Upper lobe of left lung (tissue), 6 donors: ENCODE data around the gene DYRK1A. TPM values are rescaled to one million over a fixed set of nuclear protein-coding genes. Genes with fewer than 3 reads are reported as not detected.

ENCODE experiments used
- ATAC-seq, 2 donors: fragments of 200-7000 bp; cut with Tn5 transposase; one replicate each; pipeline ENCODE4 v1.9.1; 2022; ENCODE audit warnings: mild to moderate bottlenecking in 2 of 2, moderate library complexity in 2 of 2; ENCODE audit not compliant: low FRiP score in 2 of 2
- DNase-seq, 2 donors: peaks; one replicate each; pipeline ENCODE4 v3.0.0-alpha.2; 2019 to 2020
- H3K27ac ChIP-seq, 4 donors: fragments of 200-600 bp; sonication (generic); one replicate each; pipeline ENCODE4 v1.5.1; 2016 to 2019
- H3K27me3 ChIP-seq, 4 donors: fragments of 200-600 bp; sonication (generic); one replicate each; pipeline ENCODE4 v1.5.1; 2017 to 2019
- H3K36me3 ChIP-seq, 4 donors: fragments of 200-600 bp; sonication (generic); one replicate each; pipeline ENCODE4 v1.5.1; 2016 to 2019
- H3K4me1 ChIP-seq, 4 donors: fragments of 200-600 bp; sonication (generic); one replicate each; pipeline ENCODE4 v1.5.1; 2018 to 2019
- H3K4me3 ChIP-seq, 4 donors: fragments of 200-600 bp; sonication (generic); one replicate each; pipeline ENCODE4 v1.5.1; 2017 to 2019; ENCODE audit warnings: mild to moderate bottlenecking in 2 of 4, moderate library complexity in 1 of 4
- H3K9me3 ChIP-seq, 4 donors: fragments of 200-600 bp; sonication (generic); one replicate each; pipeline ENCODE4 v1.5.1; 2018 to 2019
- CTCF ChIP-seq, 6 experiments: fragments of 450-650 bp in 4 of 6; fragments of 200-600 bp in 2 of 6; sonication (generic) in 2 of 6; IDR thresholded peaks; one replicate each; pipeline ENCODE4 v1.5.1; 2016 to 2019; ENCODE audit warnings: antibody characterized with exemption in 6 of 6
- EP300 ChIP-seq, 4 donors: sonication (generic); formaldehyde crosslinking; IDR thresholded peaks; one replicate each; pipeline ENCODE4 v1.5.1; 2017; ENCODE audit warnings: antibody characterized with exemption in 4 of 4, control low read depth in 2 of 4
- POLR2A ChIP-seq, 4 donors: fragments of 450-650 bp; IDR thresholded peaks; one replicate each; pipeline ENCODE4 v1.5.1; 2016 to 2017; ENCODE audit warnings: antibody characterized with exemption in 4 of 4, mild to moderate bottlenecking in 2 of 4
- POLR2AphosphoS5 ChIP-seq, 2 donors: sonication (generic); formaldehyde crosslinking; IDR thresholded peaks; one replicate each; pipeline ENCODE4 v1.5.1; 2017; ENCODE audit warnings: antibody characterized with exemption in 2 of 2
- WGBS, 2 donors: methylation state at CpG; one replicate each; pipeline ENCODE4 v1.1.5; 2017 to 2018; 5-methylcytosine and 5-hydroxymethylcytosine counted together
- total RNA-seq, 6 donors: library from RNA; depleted of rRNA in 4 of 6; stranded (reverse); fragments of >200 nt in 4 of 6; gene quantifications; one replicate each; pipeline versions ENCODE4 v1.1.0 to v1.2.1, GENCODE V29; 2016 to 2021
- donor health status: DM: no; HTN: no; CAD: no; lungs with moderate emphysema.
- donor health status: DM: no; HTN: yes; CAD: no; lungs with severe emphysema.

The DYRK1A gene
- total RNA-seq, 6 donors from 2014 or later = 64.1 to 116 (median 83.2) TPM

GRCh38 chr21:37375866-37376574 lies 9.4 kb downstream of the DYRK1A start:
- Histone ChIP-seq H3K4me1 (peaks cover 51 to 94% (median 81%) of the 10 kb centered on the region in 4 donors), H3K9me3 (no peaks in the 10 kb centered on the region), H3K4me3 (no peak overlapping the region), H3K27ac (no peak overlapping the region), H3K36me3 (no peaks in the 10 kb centered on the region), H3K27me3 (no peaks in the 10 kb centered on the region)
- TF ChIP-seq POLR2AphosphoS5 (IDR thresholded peaks at IDR 0.05) = no peak
- TF ChIP-seq EP300 (IDR thresholded peaks at IDR 0.05) = no peak
- TF ChIP-seq POLR2A (IDR thresholded peaks at IDR 0.05) = no peak
- no peak for TF ChIP-seq CTCF (IDR thresholded peaks at IDR 0.05)
- DNase-seq = no peak
- ATAC-seq = peak in 1 of 2 donors; percentile 24
- WGBS, 2 donors = 77 to 83% methylated on average over 13 of the region's 13 CpGs

GRCh38 chr21:37378700-37379139 lies 12.1 kb downstream of the DYRK1A start:
- H3K4me1 ChIP-seq = peaks cover 31 to 97% (median 73%) of the 10 kb centered on the region in 4 donors
- H3K9me3 ChIP-seq = no peaks in the 10 kb centered on the region
- ATAC-seq (no peak), DNase-seq (no peak)
- 39 to 42% methylated on average over 3 of the region's 3 CpGs for WGBS, 2 donors
- H3K27ac ChIP-seq = no peak overlapping the region
- no peak overlapping the region for H3K4me3 ChIP-seq
- no peaks in the 10 kb centered on the region for H3K36me3 ChIP-seq
- TF ChIP-seq POLR2AphosphoS5 (IDR thresholded peaks at IDR 0.05) = no peak
- TF ChIP-seq EP300 (IDR thresholded peaks at IDR 0.05) = no peak
- no peak for TF ChIP-seq POLR2A (IDR thresholded peaks at IDR 0.05)
- H3K27me3 ChIP-seq = no peaks in the 10 kb centered on the region

GRCh38 chr21:37380349-37381323 lies 14.1 kb downstream of the DYRK1A start:
- WGBS, 2 donors = 49 to 56% methylated on average over 8 of the region's 8 CpGs
- no peak overlapping the region for H3K27ac ChIP-seq
- H3K36me3 ChIP-seq = no peaks in the 10 kb centered on the region
- no peaks in the 10 kb centered on the region for H3K27me3 ChIP-seq
- no peaks in the 10 kb centered on the region for H3K9me3 ChIP-seq
- no peak overlapping the region for H3K4me3 ChIP-seq
- peaks cover 24 to 95% (median 63%) of the 10 kb centered on the region in 4 donors for H3K4me1 ChIP-seq
- DNase-seq (peak in 1 of 2 donors; percentile 31), ATAC-seq (peak in 1 of 2 donors; percentile 14)
- TF ChIP-seq CTCF (IDR thresholded peaks at IDR 0.05) = no peak
- TF ChIP-seq EP300 (IDR thresholded peaks at IDR 0.05) = no peak
- no peak for TF ChIP-seq POLR2A (IDR thresholded peaks at IDR 0.05)
- no peak for TF ChIP-seq POLR2AphosphoS5 (IDR thresholded peaks at IDR 0.05)

- no peaks in the 10 kb centered on the region for H3K27me3 ChIP-seq
- TF ChIP-seq POLR2AphosphoS5 (IDR thresholded peaks at IDR 0.05) = no peak
- H3K4me1 ChIP-seq = peaks cover 13 to 94% (median 59%) of the 10 kb centered on the region in 4 donors
- H3K27ac ChIP-seq = no peak overlapping the region
- no peaks in the 10 kb centered on the region for H3K9me3 ChIP-seq
- H3K4me3 ChIP-seq = no peak overlapping the region
- no peak for ATAC-seq
- WGBS, 2 donors = 85 to 86% methylated on average over 4 of the region's 4 CpGs
- no peak for DNase-seq
- no peaks in the 10 kb centered on the region for H3K36me3 ChIP-seq
Measured at GRCh38 chr21:37381883-37382585, 15.5 kb downstream of the DYRK1A start.

- Histone ChIP-seq H3K27ac (no peak overlapping the region), H3K4me1 (peaks cover 14 to 95% (median 64%) of the 10 kb centered on the region in 4 donors), H3K27me3 (no peaks in the 10 kb centered on the region), H3K9me3 (no peaks in the 10 kb centered on the region), H3K36me3 (no peaks in the 10 kb centered on the region), H3K4me3 (no peak overlapping the region)
- WGBS, 2 donors = 94 to 100% methylated on average over 1 of the region's 1 CpG
- DNase-seq (no peak), ATAC-seq (peak in 1 of 2 donors; percentile 58)
- TF ChIP-seq EP300 (IDR thresholded peaks at IDR 0.05) (no peak), CTCF (IDR thresholded peaks at IDR 0.05) (no peak), POLR2A (IDR thresholded peaks at IDR 0.05) (no peak), POLR2AphosphoS5 (IDR thresholded peaks at IDR 0.05) (no peak)
Measured at GRCh38 chr21:37383086-37383485, 16.5 kb downstream of the DYRK1A start.
